Activated T-cell treated with anti-CD3 and anti-CD28 coated beads, Interleukin-2, amount 50 U/mL, for 4 hours (primary cell): Measurements from ENCODE around the gene PYGO2. TPM values are rescaled to one million over a fixed set of nuclear protein-coding genes. Genes with fewer than 3 reads are reported as not detected.

Experiments used
- ATAC-seq, 2 donors: fragments of 200-7000 bp; cut with Tn5 transposase; one replicate each; pipeline ENCODE4 v1.10.0; 2021
- DNase-seq: peaks from one replicate; pipeline ENCODE4 v3.0.0-alpha.2; 2020
- H3K27me3 Mint-ChIP-seq: one replicate; pipeline ENCODE4 v1.8.0; 2021; ENCODE audit warnings: low read depth, mixed read lengths
- H3K36me3 Mint-ChIP-seq: one replicate; pipeline ENCODE4 v1.8.0; 2022; ENCODE audit warnings: mixed read lengths; ENCODE audit not compliant: insufficient read depth
- H3K4me1 Mint-ChIP-seq: one replicate; pipeline ENCODE4 v1.8.0; 2021; ENCODE audit warnings: low read depth, mixed read lengths
- H3K4me3 Mint-ChIP-seq: one replicate; pipeline ENCODE4 v1.8.0; 2021; ENCODE audit warnings: mild to moderate bottlenecking, moderate library complexity, mixed read lengths
- H3K9me3 Mint-ChIP-seq: one replicate; pipeline ENCODE4 v1.8.0; 2021; ENCODE audit warnings: mixed read lengths
- total RNA-seq, 3 donors: library from RNA; stranded (reverse); gene quantifications; one replicate each; pipeline ENCODE4 v1.2.1, GENCODE V29; 2021

Gene PYGO2
- total RNA-seq, 3 donors from 2014 or later, result 27.6 to 28.3 (median 28.1) TPM

GRCh38 chr1:154966111-154966510 lies 4.5 kb upstream of the PYGO2 start:
- ATAC-seq, result no peak
- no peak for DNase-seq
- Mint-ChIP-seq H3K9me3 (no peaks in the 10 kb centered on the region), H3K27me3 (no peaks in the 10 kb centered on the region), H3K36me3 (peaks cover 17% of the 10 kb centered on the region), H3K4me3 (no peak overlapping the region), H3K4me1 (peaks cover 22% of the 10 kb centered on the region)

GRCh38 chr1:154964359-154964758 lies 2.8 kb upstream of the PYGO2 start:
- ATAC-seq (no peak), DNase-seq (no peak)
- H3K27me3 Mint-ChIP-seq, result no peaks in the 10 kb centered on the region
- H3K4me3 Mint-ChIP-seq, result no peak overlapping the region
- peaks cover 17% of the 10 kb centered on the region for H3K36me3 Mint-ChIP-seq
- H3K9me3 Mint-ChIP-seq, result no peaks in the 10 kb centered on the region
- H3K4me1 Mint-ChIP-seq, result peaks cover 23% of the 10 kb centered on the region

GRCh38 chr1:154963643-154964042 lies 2.1 kb upstream of the PYGO2 start:
- H3K36me3 Mint-ChIP-seq, result peaks cover 17% of the 10 kb centered on the region
- no peak overlapping the region for H3K4me3 Mint-ChIP-seq
- DNase-seq, result no peak
- H3K9me3 Mint-ChIP-seq, result no peaks in the 10 kb centered on the region
- no peak for ATAC-seq
- no peaks in the 10 kb centered on the region for H3K27me3 Mint-ChIP-seq
- peaks cover 21% of the 10 kb centered on the region for H3K4me1 Mint-ChIP-seq

- H3K27me3 Mint-ChIP-seq, result no peaks in the 10 kb centered on the region
- peak overlapping the region; percentile 87 for H3K4me3 Mint-ChIP-seq
- no peak for ATAC-seq
- H3K9me3 Mint-ChIP-seq, result no peaks in the 10 kb centered on the region
- H3K36me3 Mint-ChIP-seq, result peaks cover 15% of the 10 kb centered on the region
- H3K4me1 Mint-ChIP-seq, result peaks cover 23% of the 10 kb centered on the region
- no peak for DNase-seq
Observed at GRCh38 chr1:154962795-154963330, 1.3 kb upstream of the PYGO2 start.

- Mint-ChIP-seq H3K4me1 (peaks cover 26% of the 10 kb centered on the region), H3K4me3 (peak overlapping the region; percentile 87)
- no peak for DNase-seq
Observed at GRCh38 chr1:154962156-154962749, 671 bp upstream of the PYGO2 start.

GRCh38 chr1:154960446-154961136 lies 991 bp downstream of the PYGO2 start:
- DNase-seq, result no peak
- peak overlapping the region; percentile 91 for H3K4me3 Mint-ChIP-seq

More at GRCh38 chr1:154962156-154962749, 671 bp upstream of the PYGO2 start:
- Mint-ChIP-seq H3K27me3 (no peaks in the 10 kb centered on the region), H3K36me3 (peaks cover 15% of the 10 kb centered on the region), H3K9me3 (no peaks in the 10 kb centered on the region)
- ATAC-seq, result peak; percentile 5 to 10

GRCh38 chr1:154959426-154959780 lies 2.2 kb downstream of the PYGO2 start:
- no peaks in the 10 kb centered on the region for H3K27me3 Mint-ChIP-seq
- H3K4me3 Mint-ChIP-seq, result peak overlapping the region; percentile 91
- no peak for ATAC-seq

More at GRCh38 chr1:154960446-154961136, 991 bp downstream of the PYGO2 start:
- Mint-ChIP-seq H3K4me1 (peaks cover 41% of the 10 kb centered on the region), H3K9me3 (no peaks in the 10 kb centered on the region), H3K36me3 (peaks cover 15% of the 10 kb centered on the region), H3K27me3 (no peaks in the 10 kb centered on the region)
- ATAC-seq, result no peak

GRCh38 chr1:154958681-154959425 lies 2.7 kb downstream of the PYGO2 start:
- Mint-ChIP-seq H3K36me3 (peaks cover 9% of the 10 kb centered on the region), H3K4me3 (no peak overlapping the region), H3K4me1 (peaks cover 57% of the 10 kb centered on the region), H3K9me3 (no peaks in the 10 kb centered on the region), H3K27me3 (no peaks in the 10 kb centered on the region)
- no peak for DNase-seq
- no peak for ATAC-seq

More at GRCh38 chr1:154959426-154959780, 2.2 kb downstream of the PYGO2 start:
- H3K36me3 Mint-ChIP-seq, result peaks cover 12% of the 10 kb centered on the region
- peaks cover 53% of the 10 kb centered on the region for H3K4me1 Mint-ChIP-seq
- no peaks in the 10 kb centered on the region for H3K9me3 Mint-ChIP-seq
- no peak for DNase-seq

- Mint-ChIP-seq H3K4me3 (no peak overlapping the region), H3K27me3 (no peaks in the 10 kb centered on the region), H3K4me1 (peaks cover 61% of the 10 kb centered on the region)
Observed at GRCh38 chr1:154958036-154958435, 3.5 kb downstream of the PYGO2 start.

GRCh38 chr1:154957091-154957657 lies 4.4 kb downstream of the PYGO2 start:
- H3K36me3 Mint-ChIP-seq, result peaks cover 5% of the 10 kb centered on the region
- no peaks in the 10 kb centered on the region for H3K27me3 Mint-ChIP-seq
- no peaks in the 10 kb centered on the region for H3K9me3 Mint-ChIP-seq
- H3K4me3 Mint-ChIP-seq, result peak overlapping the region; percentile 86
- ATAC-seq, result no peak
- DNase-seq, result no peak
- peaks cover 65% of the 10 kb centered on the region for H3K4me1 Mint-ChIP-seq

More at GRCh38 chr1:154958036-154958435, 3.5 kb downstream of the PYGO2 start:
- ATAC-seq (no peak), DNase-seq (no peak)
- H3K36me3 Mint-ChIP-seq, result peaks cover 2% of the 10 kb centered on the region
- H3K9me3 Mint-ChIP-seq, result no peaks in the 10 kb centered on the region

- H3K4me3 Mint-ChIP-seq, result peak overlapping the region; percentile 86
- ATAC-seq (no peak), DNase-seq (no peak)
- no peaks in the 10 kb centered on the region for H3K9me3 Mint-ChIP-seq
- H3K4me1 Mint-ChIP-seq, result peaks cover 71% of the 10 kb centered on the region
- no peaks in the 10 kb centered on the region for H3K27me3 Mint-ChIP-seq
- peaks cover 5% of the 10 kb centered on the region for H3K36me3 Mint-ChIP-seq
Observed at GRCh38 chr1:154956544-154956941, 5.0 kb downstream of the PYGO2 start.

- Mint-ChIP-seq H3K4me1 (peaks cover 75% of the 10 kb centered on the region), H3K4me3 (peak within 1 kb of the TSS; percentile 86), H3K9me3 (no peaks in the 10 kb centered on the region), H3K27me3 (no peaks in the 10 kb centered on the region), H3K36me3 (peaks cover 5% of the 10 kb centered on the region)
- peak; percentile 67 for DNase-seq
- peak; percentile 71 for ATAC-seq
Observed at GRCh38 chr1:154955718-154956543, 5.7 kb downstream of the PYGO2 start, which contains the start of gene PBXIP1. PBXIP1 (minus strand) TSS chr1:154956099; CDS start chr1:154953721, 2,378 bp downstream.

- peak overlapping the region; percentile 86 for H3K4me3 Mint-ChIP-seq
- DNase-seq, result peak; percentile 73
- peaks cover 77% of the 10 kb centered on the region for H3K4me1 Mint-ChIP-seq
- no peaks in the 10 kb centered on the region for H3K27me3 Mint-ChIP-seq
- H3K36me3 Mint-ChIP-seq, result peaks cover 11% of the 10 kb centered on the region
- H3K9me3 Mint-ChIP-seq, result no peaks in the 10 kb centered on the region
- ATAC-seq, result peak; percentile 70 to 73
Observed at GRCh38 chr1:154955039-154955717, 6.4 kb downstream of the PYGO2 start.
